Activated CD4-positive, alpha-beta T cell treated with anti-CD3 and anti-CD28 coated beads, Interleukin-2, amount 50 U/mL, for 1 hour (primary cell): Measurements from ENCODE around the gene CDHR2.

Experiments
- DNase-seq: peaks from one replicate; pipeline ENCODE4 v3.0.0-alpha.2; 2020

Gene CDHR2

GRCh38 chr5:176644878-176645670 lies 95.9 kb downstream of the CDHR2 start:
- no peak for DNase-seq
